Measurements from ENCODE around the gene RSPH3. TPM values are rescaled to one million over a fixed set of nuclear protein-coding genes. Genes with fewer than 3 reads are reported as not detected.
"Not testable (repeated sequence)": the region's sequence is repeated elsewhere in the genome, so short reads cannot be mapped to it uniquely, and the experiment has no call there.

RSPH3 gene
- total RNA-seq, 2 experiments from 2014 or later = 6.5 to 9.3 TPM

DNA sequence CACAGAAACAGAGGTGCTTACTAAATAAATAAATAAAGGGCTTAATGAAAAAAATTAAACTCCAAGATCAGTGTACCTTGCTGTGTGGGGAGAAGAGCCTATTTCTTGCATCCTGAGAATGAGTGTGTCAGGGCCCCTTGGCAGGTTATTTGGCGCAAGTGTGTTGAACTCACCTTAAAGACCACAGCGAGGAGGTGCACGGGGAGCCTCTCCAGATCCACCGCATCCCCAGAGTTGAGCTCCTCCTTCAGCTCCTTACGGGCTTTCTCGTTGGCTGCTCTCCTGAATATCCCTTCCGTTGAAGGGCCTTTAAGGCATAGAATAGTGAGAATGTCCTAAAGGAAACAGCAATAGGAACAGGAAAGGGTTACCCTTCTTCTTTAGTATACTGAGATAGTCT lies 41.2 kb upstream of the RSPH3 start:
- peak overlapping the region; percentile 87 for H3K4me3 Mint-ChIP-seq
- H3K36me3 Mint-ChIP-seq (ENCODE audit: low read depth) = peaks cover 83% of the 10 kb centered on the region
- intact Hi-C loops (cut with DNase I, micrococcal nuclease) = loop anchor here (5.0 to 10.0 kb wide), 3 partner anchors 189 to 654 kb away; partner anchors contain the start of gene SOD2 (in 1 of the 2)
- no peak for DNase-seq
- no peaks in the 10 kb centered on the region for H3K9me3 Mint-ChIP-seq (ENCODE audit: low read depth)
- ATAC-seq = no peak
- peaks cover 72% of the 10 kb centered on the region for H3K4me1 Mint-ChIP-seq
- ChIA-PET CTCF (interaction anchor here (0.6 to 11.9 kb wide), 17 partner anchors 9 to 501 kb away, joined by 3 to 330 read pairs (median 5); no protein-coding TSS in a partner anchor), POLR2A (interaction anchor here (0.8 to 1.4 kb wide), 4 partner anchors 22 to 66 kb away, joined by 3 to 7 read pairs (median 4); no protein-coding TSS in a partner anchor)
- H3K27me3 Mint-ChIP-seq = no peaks in the 10 kb centered on the region
- peak overlapping the region; percentile 97 for H3K27ac Mint-ChIP-seq

DNA sequence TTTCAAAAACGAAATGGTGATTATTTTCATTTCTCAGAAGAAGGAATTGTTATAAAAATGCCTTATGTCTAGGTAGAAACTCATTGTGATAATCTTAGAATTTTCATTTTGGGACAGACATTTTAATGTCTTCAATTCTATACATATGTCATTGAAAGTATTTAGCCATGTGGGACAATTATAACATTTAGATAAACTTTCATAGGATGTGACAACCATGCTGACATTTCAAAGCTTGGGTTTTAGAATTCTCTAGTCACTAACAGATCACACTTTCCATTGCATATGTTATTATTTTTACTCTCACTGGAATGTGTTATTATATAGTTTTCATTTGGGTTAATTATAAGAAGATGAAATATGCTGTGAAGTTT lies 39.9 kb upstream of the RSPH3 start:
- no peaks in the 10 kb centered on the region for H3K9me3 Mint-ChIP-seq (ENCODE audit: low read depth)
- ChIA-PET CTCF (interaction anchor here (0.9 to 11.9 kb wide), 17 partner anchors 13 to 95 kb away, joined by 3 to 330 read pairs (median 6); partner anchors contain the start of gene RSPH3), POLR2A (interaction anchor here (0.5 to 1.7 kb wide), 7 partner anchors 17 to 1245 kb away, joined by 3 to 16 read pairs (median 5); partner anchors contain the start of gene SYTL3)
- intact Hi-C loops (cut with DNase I, micrococcal nuclease) = loop anchor here (1.0 to 10.0 kb wide), 6 partner anchors 16 to 655 kb away; partner anchors contain the start of gene SOD2 (in 1 of the 2)
- H3K4me3 Mint-ChIP-seq = peak overlapping the region; percentile 87
- no peaks in the 10 kb centered on the region for H3K27me3 Mint-ChIP-seq
- peak overlapping the region; percentile 97 for H3K27ac Mint-ChIP-seq
- ATAC-seq = no peak
- no peak for DNase-seq
- peaks cover 72% of the 10 kb centered on the region for H3K4me1 Mint-ChIP-seq
- H3K36me3 Mint-ChIP-seq (ENCODE audit: low read depth) = peaks cover 96% of the 10 kb centered on the region

- peaks cover 94% of the 10 kb centered on the region for H3K36me3 Mint-ChIP-seq (ENCODE audit: low read depth)
- peak overlapping the region; percentile 87 for H3K4me3 Mint-ChIP-seq
- peak; percentile 34 for ATAC-seq
- intact Hi-C loops (cut with DNase I, micrococcal nuclease) = loop anchor here (1.0 kb wide), 3 partner anchors 15 to 390 kb away; no protein-coding TSS in a partner anchor
- peaks cover 72% of the 10 kb centered on the region for H3K4me1 Mint-ChIP-seq
- POLR2A ChIA-PET = interaction anchor here (0.5 to 1.7 kb wide), 8 partner anchors 17 to 1245 kb away, joined by 3 to 16 read pairs (median 4); partner anchors contain the start of gene SYTL3
- DNase-seq = peak; percentile 52
- CTCF ChIA-PET = interaction anchor here (0.7 to 11.9 kb wide), 19 partner anchors 14 to 131 kb away, joined by 3 to 330 read pairs (median 5); partner anchors contain the start of gene RSPH3
- H3K9me3 Mint-ChIP-seq (ENCODE audit: low read depth) = no peaks in the 10 kb centered on the region
- peak overlapping the region; percentile 97 for H3K27ac Mint-ChIP-seq
- H3K27me3 Mint-ChIP-seq = no peaks in the 10 kb centered on the region
Measured at GRCh38 chr6:159038914-159039884, 39.2 kb upstream of the RSPH3 start.

DNA sequence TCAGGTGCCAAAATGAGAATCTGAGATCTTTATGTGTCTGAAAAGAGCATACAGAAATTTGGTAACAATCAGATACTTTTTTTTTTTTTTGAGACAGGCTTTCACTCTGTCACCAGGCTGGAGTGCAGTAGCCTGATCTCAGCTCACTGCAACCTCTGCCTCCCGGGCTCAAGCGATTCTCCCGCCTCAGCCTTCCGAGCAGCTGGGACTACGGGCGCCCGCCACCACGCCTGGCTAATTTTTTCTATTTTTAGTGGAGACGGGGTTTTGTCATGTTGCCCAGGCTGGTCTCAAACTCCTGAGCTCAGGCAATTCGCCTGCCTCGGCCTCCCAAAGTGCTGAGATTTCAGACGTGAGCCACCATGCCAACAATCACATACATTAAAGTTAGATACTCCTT lies 38.3 kb upstream of the RSPH3 start:
- Mint-ChIP-seq H3K27ac (peak overlapping the region; percentile 47), H3K36me3 (ENCODE audit: low read depth) (peaks cover 86% of the 10 kb centered on the region), H3K4me1 (peaks cover 76% of the 10 kb centered on the region), H3K4me3 (peak overlapping the region; percentile 87)
- H3K9me3 Mint-ChIP-seq (ENCODE audit: low read depth); ATAC-seq; H3K27me3 Mint-ChIP-seq; POLR2A ChIA-PET; DNase-seq; intact Hi-C loops (cut with DNase I, micrococcal nuclease): not testable (repeated sequence)
- CTCF ChIA-PET = interaction anchor here (1.0 to 11.9 kb wide), 5 partner anchors 14 to 65 kb away, joined by 3 to 330 read pairs (median 7); no protein-coding TSS in a partner anchor

GRCh38 chr6:159037756-159038290 lies 37.8 kb upstream of the RSPH3 start:
- ChIA-PET POLR2A (no interaction called here), CTCF (interaction anchor here (1.0 to 11.9 kb wide), 6 partner anchors 13 to 66 kb away, joined by 3 to 330 read pairs (median 4); no protein-coding TSS in a partner anchor)
- Mint-ChIP-seq H3K27me3 (no peaks in the 10 kb centered on the region), H3K9me3 (ENCODE audit: low read depth) (no peaks in the 10 kb centered on the region), H3K27ac (peak overlapping the region; percentile 47), H3K4me3 (peak overlapping the region; percentile 37), H3K36me3 (ENCODE audit: low read depth) (peaks cover 81% of the 10 kb centered on the region), H3K4me1 (peaks cover 79% of the 10 kb centered on the region)
- intact Hi-C loops (cut with DNase I, micrococcal nuclease) = no loop called here
- no peak for DNase-seq
- no peak for ATAC-seq

DNA sequence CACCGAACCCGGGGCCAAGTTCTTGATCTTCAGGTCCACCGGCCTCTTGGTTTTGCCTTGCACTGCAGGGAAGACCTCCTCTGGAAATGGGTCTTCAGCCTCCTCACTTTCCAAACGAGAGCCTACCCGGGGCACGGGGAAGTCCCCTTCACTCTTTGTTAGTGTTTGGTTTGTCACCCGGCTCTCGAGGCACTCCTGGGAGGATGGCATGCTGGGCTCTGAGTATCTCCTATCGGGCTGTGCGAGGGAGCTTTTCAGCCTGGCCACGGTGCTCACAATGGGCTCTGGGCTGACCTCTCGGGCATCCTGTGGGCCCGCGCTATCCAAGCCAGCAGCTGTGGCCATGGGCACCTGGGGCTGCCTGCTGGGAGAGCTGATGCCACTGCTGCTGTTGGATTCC lies 36.7 kb upstream of the RSPH3 start:
- Mint-ChIP-seq H3K4me1 (peaks cover 71% of the 10 kb centered on the region), H3K4me3 (peak overlapping the region; percentile 30), H3K36me3 (ENCODE audit: low read depth) (peaks cover 70% of the 10 kb centered on the region), H3K27ac (peak overlapping the region; percentile 60), H3K27me3 (no peaks in the 10 kb centered on the region), H3K9me3 (ENCODE audit: low read depth) (no peaks in the 10 kb centered on the region)
- no peak for DNase-seq
- ChIA-PET POLR2A (no interaction called here), CTCF (interaction anchor here (0.8 to 11.9 kb wide), 4 partner anchors 19 to 67 kb away, joined by 3 to 330 read pairs (median 4); no protein-coding TSS in a partner anchor)
- peak; percentile 8 for ATAC-seq
- intact Hi-C loops (cut with DNase I, micrococcal nuclease) = no loop called here

- ChIA-PET POLR2A (no interaction called here), CTCF (interaction anchor here (0.6 to 11.9 kb wide), 2 partner anchors 68 to 112 kb away, joined by 4 to 330 read pairs; no protein-coding TSS in a partner anchor)
- DNase-seq (no peak), ATAC-seq (no peak)
- Mint-ChIP-seq H3K4me3 (no peak overlapping the region), H3K27me3 (no peaks in the 10 kb centered on the region), H3K27ac (peak overlapping the region; percentile 33), H3K9me3 (ENCODE audit: low read depth) (no peaks in the 10 kb centered on the region), H3K4me1 (peaks cover 63% of the 10 kb centered on the region), H3K36me3 (ENCODE audit: low read depth) (peaks cover 62% of the 10 kb centered on the region)
- intact Hi-C loops (cut with DNase I, micrococcal nuclease) = no loop called here
Measured at GRCh38 chr6:159035891-159036290, 35.9 kb upstream of the RSPH3 start.

DNA sequence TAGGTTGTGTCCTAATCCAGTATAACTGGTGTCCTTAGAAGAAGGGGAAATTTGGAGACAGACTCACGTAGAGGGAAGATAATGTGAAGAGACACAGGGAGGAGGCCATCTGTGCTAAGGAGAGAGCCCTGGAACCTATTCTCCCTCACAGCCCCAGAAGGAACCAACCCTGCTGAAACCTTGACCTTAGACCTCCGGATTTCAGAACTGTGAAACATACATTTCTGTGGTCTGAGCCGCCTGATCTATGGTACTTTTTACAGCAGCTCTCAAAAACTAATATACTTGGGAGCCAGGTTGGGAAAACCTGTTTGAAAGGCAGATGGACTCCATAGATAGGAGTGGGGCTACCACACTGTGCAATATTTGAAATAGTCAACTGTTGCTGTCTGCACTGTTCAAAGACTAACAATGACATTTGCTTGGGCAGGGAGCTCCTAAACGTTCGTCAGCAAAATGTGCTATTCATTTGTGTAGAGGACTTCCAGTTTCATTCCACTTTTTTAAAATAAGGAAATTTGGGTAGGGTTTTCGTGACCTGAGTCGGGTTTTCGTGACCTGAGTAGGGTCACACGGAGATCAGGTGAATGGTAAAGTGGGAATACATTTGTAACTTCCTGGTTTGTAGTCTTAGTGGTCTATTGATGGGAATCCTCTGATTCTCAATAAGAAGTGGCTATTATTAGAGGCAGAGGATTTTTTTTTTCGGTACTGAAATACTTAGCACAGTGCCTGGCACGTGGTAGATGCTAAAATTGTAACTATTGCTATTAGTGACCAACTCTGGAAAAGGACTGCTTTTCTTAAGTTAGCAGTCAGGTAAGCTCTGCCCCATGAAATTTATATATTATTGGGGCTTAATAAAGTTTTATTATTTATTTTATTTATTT lies 33.4 kb upstream of the RSPH3 start:
- no peak overlapping the region for H3K4me3 Mint-ChIP-seq
- peaks cover 37% of the 10 kb centered on the region for H3K36me3 Mint-ChIP-seq (ENCODE audit: low read depth)
- intact Hi-C loops (cut with DNase I, micrococcal nuclease) = no loop called here
- H3K4me1 Mint-ChIP-seq = peaks cover 39% of the 10 kb centered on the region
- ATAC-seq = no peak
- no peak overlapping the region for H3K27ac Mint-ChIP-seq
- ChIA-PET CTCF (interaction anchor here (0.6 to 2.0 kb wide), 11 partner anchors 9 to 101 kb away, joined by 3 to 7 read pairs (median 3); no protein-coding TSS in a partner anchor), POLR2A (interaction anchor here (0.6 kb wide), 1 partner anchor 336 kb away, joined by 4 read pairs; no protein-coding TSS in a partner anchor)
- no peaks in the 10 kb centered on the region for H3K9me3 Mint-ChIP-seq (ENCODE audit: low read depth)
- no peaks in the 10 kb centered on the region for H3K27me3 Mint-ChIP-seq
- DNase-seq = no peak

DNA sequence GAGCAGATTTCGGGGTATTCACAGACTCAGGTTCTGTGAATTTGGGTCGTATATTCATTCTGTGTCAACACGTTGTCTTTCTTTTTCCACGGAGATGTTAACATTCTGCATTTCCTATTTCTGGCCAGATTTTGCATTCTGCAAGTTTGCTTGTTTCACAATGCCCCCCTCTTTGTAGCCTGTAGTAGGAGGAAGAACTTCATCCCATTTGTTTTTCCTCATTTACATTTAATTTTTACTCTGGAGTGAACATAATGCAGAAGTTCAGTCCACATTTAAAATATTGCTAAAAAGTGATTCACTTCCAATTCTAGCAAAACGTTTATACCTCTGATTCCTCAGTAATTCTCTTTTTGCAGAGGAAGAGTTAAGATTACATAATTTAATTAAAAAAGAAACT lies 31.8 kb upstream of the RSPH3 start:
- Mint-ChIP-seq H3K27me3 (no peaks in the 10 kb centered on the region), H3K4me3 (no peak overlapping the region), H3K4me1 (peaks cover 26% of the 10 kb centered on the region), H3K9me3 (ENCODE audit: low read depth) (no peaks in the 10 kb centered on the region), H3K36me3 (ENCODE audit: low read depth) (peaks cover 26% of the 10 kb centered on the region), H3K27ac (no peak overlapping the region)
- DNase-seq = no peak
- ChIA-PET POLR2A (no interaction called here), CTCF (interaction anchor here (1.0 to 1.7 kb wide), 3 partner anchors 14 to 103 kb away, joined by 4 to 7 read pairs (median 5); no protein-coding TSS in a partner anchor)
- no peak for ATAC-seq
- intact Hi-C loops (cut with DNase I, micrococcal nuclease) = no loop called here

GRCh38 chr6:159030168-159030567 lies 30.2 kb upstream of the RSPH3 start:
- H3K27me3 Mint-ChIP-seq = no peaks in the 10 kb centered on the region
- CTCF ChIA-PET = interaction anchor here (1.1 to 2.3 kb wide), 3 partner anchors 12 to 81 kb away, joined by 3 to 6 read pairs (median 4); no protein-coding TSS in a partner anchor
- H3K36me3 Mint-ChIP-seq (ENCODE audit: low read depth) = peaks cover 19% of the 10 kb centered on the region
- intact Hi-C loops (cut with DNase I, micrococcal nuclease) = no loop called here
- H3K4me3 Mint-ChIP-seq = no peak overlapping the region
- ATAC-seq (no peak), DNase-seq (no peak)
- POLR2A ChIA-PET = no interaction called here
- H3K4me1 Mint-ChIP-seq = peaks cover 10% of the 10 kb centered on the region
- H3K27ac Mint-ChIP-seq = no peak overlapping the region
- H3K9me3 Mint-ChIP-seq (ENCODE audit: low read depth) = peaks cover 9% of the 10 kb centered on the region

Data from activated CD4-positive, alpha-beta T cell treated with anti-CD3 and anti-CD28 coated beads for 36 hours (primary cell).